Suprapubic skin (tissue), 4 donors: ENCODE results near the gene STXBP5. TPM values are rescaled to one million over a fixed set of nuclear protein-coding genes. Genes with fewer than 3 reads are reported as not detected.

Source experiments
- DNase-seq, 2 donors: peaks; one replicate each; pipeline ENCODE4 v3.0.0-alpha.2; 2019; ENCODE audit warnings: low spot score in 2 of 2
- H3K27ac ChIP-seq: fragments of 200-600 bp; sonication (generic); one replicate; pipeline ENCODE4 v1.5.1; 2019
- H3K27me3 ChIP-seq: fragments of 200-600 bp; sonication (generic); one replicate; pipeline ENCODE4 v1.5.1; 2019
- H3K36me3 ChIP-seq: fragments of 200-600 bp; sonication (generic); one replicate; pipeline ENCODE4 v1.5.1; 2019
- H3K4me1 ChIP-seq: fragments of 200-600 bp; sonication (generic); one replicate; pipeline ENCODE4 v1.5.1; 2019
- H3K4me3 ChIP-seq: fragments of 200-600 bp; sonication (generic); one replicate; pipeline ENCODE4 v1.5.1; 2019; ENCODE audit warnings: mild to moderate bottlenecking
- H3K9me3 ChIP-seq: fragments of 200-600 bp; sonication (generic); one replicate; pipeline ENCODE4 v1.5.1; 2019
- CTCF ChIP-seq, 2 donors: fragments of 200-600 bp in 1 of 2; fragments of 450-650 bp in 1 of 2; sonication (generic) in 1 of 2; IDR thresholded peaks; one replicate each; pipeline ENCODE4 v1.5.1; 2016 to 2019; ENCODE audit warnings: antibody characterized with exemption in 2 of 2, mild to moderate bottlenecking in 1 of 2, moderate library complexity in 1 of 2
- EP300 ChIP-seq: sonication (generic); formaldehyde crosslinking; IDR thresholded peaks from one replicate; pipeline ENCODE4 v1.6.1; 2017; ENCODE audit warnings: antibody characterized with exemption
- POLR2A ChIP-seq, 2 donors: fragments of 450-650 bp; IDR thresholded peaks; one replicate each; pipeline ENCODE4 v1.6.1; 2017; ENCODE audit warnings: antibody characterized with exemption in 2 of 2, mild to moderate bottlenecking in 2 of 2, moderate library complexity in 2 of 2
- POLR2AphosphoS5 ChIP-seq, 3 donors: sonication (generic); formaldehyde crosslinking; IDR thresholded peaks; one replicate each; pipeline ENCODE4 v1.6.1; 2017; ENCODE audit warnings: antibody characterized with exemption in 3 of 3
- WGBS: methylation state at CpG from one replicate; pipeline ENCODE4 v1.1.5; 2018; 5-methylcytosine and 5-hydroxymethylcytosine counted together
- total RNA-seq, 4 donors: library from RNA; depleted of rRNA; stranded (reverse); fragments of >200 nt; gene quantifications; one replicate each; pipeline ENCODE4 v1.1.0, GENCODE V29; 2016

The STXBP5 gene
- total RNA-seq, 4 donors from 2014 or later, result 55.0 to 65.5 (median 60.3) TPM

DNA sequence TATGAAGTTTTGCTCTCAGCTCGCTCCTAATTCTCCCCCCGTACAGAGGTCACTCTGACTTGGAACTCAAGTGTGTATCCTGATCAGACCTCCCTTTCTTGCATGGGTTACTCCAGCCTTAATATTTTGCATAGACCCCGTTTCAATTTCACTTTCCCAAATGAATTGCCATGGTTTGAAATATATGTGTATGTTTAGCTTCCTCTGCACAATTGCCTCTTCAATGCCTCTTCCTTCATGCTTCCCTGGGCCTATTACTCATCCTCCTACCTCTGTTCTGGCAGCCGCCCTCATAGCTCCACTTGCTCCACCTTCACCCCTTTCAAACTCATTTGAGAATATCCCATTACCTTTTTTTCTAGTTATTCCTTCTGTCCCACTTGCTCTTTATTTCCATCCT lies 214.3 kb downstream of the STXBP5 start:
- no peaks in the 10 kb centered on the region for H3K27me3 ChIP-seq
- no peaks in the 10 kb centered on the region for H3K36me3 ChIP-seq
- DNase-seq, result no peak
- no peak overlapping the region for H3K4me3 ChIP-seq
- H3K9me3 ChIP-seq, result no peaks in the 10 kb centered on the region
- no peaks in the 10 kb centered on the region for H3K4me1 ChIP-seq
- 83% methylated on average over 4 of the region's 4 CpGs for WGBS
- TF ChIP-seq POLR2AphosphoS5 (IDR thresholded peaks at IDR 0.05) (no peak), EP300 (no peak), CTCF (IDR thresholded peaks at IDR 0.05) (no peak)
- H3K27ac ChIP-seq, result no peak overlapping the region

GRCh38 chr6:147421903-147422302 lies 217.7 kb downstream of the STXBP5 start:
- Histone ChIP-seq H3K27me3 (no peaks in the 10 kb centered on the region), H3K4me3 (no peak overlapping the region), H3K36me3 (no peaks in the 10 kb centered on the region), H3K9me3 (no peaks in the 10 kb centered on the region), H3K27ac (no peak overlapping the region), H3K4me1 (no peaks in the 10 kb centered on the region)
- no peak for DNase-seq
- no peak for TF ChIP-seq POLR2A (IDR thresholded peaks at IDR 0.05)
- no peak for TF ChIP-seq POLR2AphosphoS5 (IDR thresholded peaks at IDR 0.05)
- no peak for TF ChIP-seq CTCF (IDR thresholded peaks at IDR 0.05)
- no peak for TF ChIP-seq EP300

DNA sequence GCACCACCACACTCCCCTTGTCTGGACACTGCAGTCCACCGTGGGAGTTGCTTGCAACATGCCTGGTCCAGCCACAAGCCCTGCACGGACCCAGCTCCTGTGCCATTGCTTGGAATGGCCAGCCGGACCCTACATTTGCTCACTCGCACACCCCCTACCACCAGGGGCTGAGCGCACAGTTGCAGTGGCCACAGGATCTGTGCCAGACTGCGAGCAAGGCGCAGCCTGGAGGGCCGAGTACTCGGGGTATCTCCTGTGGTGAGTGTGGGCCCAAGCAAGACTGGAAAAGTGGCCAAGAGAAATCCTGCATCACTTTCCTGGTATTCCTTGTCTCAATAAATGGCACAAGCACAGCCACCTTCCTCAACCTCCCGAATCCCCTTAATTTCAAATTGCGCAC lies 218.9 kb downstream of the STXBP5 start:
- no peak for DNase-seq
- WGBS, result 90% methylated on average over 11 of the region's 11 CpGs
- H3K27ac ChIP-seq, result no peak overlapping the region
- no peak overlapping the region for H3K4me3 ChIP-seq
- no peaks in the 10 kb centered on the region for H3K9me3 ChIP-seq
- no peaks in the 10 kb centered on the region for H3K27me3 ChIP-seq
- no peaks in the 10 kb centered on the region for H3K36me3 ChIP-seq
- TF ChIP-seq POLR2AphosphoS5 (IDR thresholded peaks at IDR 0.05) (no peak), CTCF (IDR thresholded peaks at IDR 0.05) (no peak), EP300 (no peak), POLR2A (IDR thresholded peaks at IDR 0.05) (no peak)
- H3K4me1 ChIP-seq, result no peaks in the 10 kb centered on the region

GRCh38 chr6:147429794-147430193 lies 225.6 kb downstream of the STXBP5 start:
- Histone ChIP-seq H3K9me3 (no peaks in the 10 kb centered on the region), H3K4me1 (peaks cover 2% of the 10 kb centered on the region), H3K4me3 (no peak overlapping the region), H3K27me3 (no peaks in the 10 kb centered on the region), H3K27ac (no peak overlapping the region), H3K36me3 (no peaks in the 10 kb centered on the region)
- TF ChIP-seq EP300 (no peak), POLR2AphosphoS5 (IDR thresholded peaks at IDR 0.05) (no peak), CTCF (IDR thresholded peaks at IDR 0.05) (no peak), POLR2A (IDR thresholded peaks at IDR 0.05) (no peak)
- 47% methylated on average over 3 of the region's 3 CpGs for WGBS
- no peak for DNase-seq

GRCh38 chr6:147430811-147431210 lies 226.6 kb downstream of the STXBP5 start:
- Histone ChIP-seq H3K4me3 (no peak overlapping the region), H3K36me3 (no peaks in the 10 kb centered on the region), H3K27me3 (no peaks in the 10 kb centered on the region), H3K9me3 (no peaks in the 10 kb centered on the region), H3K27ac (no peak overlapping the region), H3K4me1 (peaks cover 9% of the 10 kb centered on the region)
- DNase-seq, result no peak
- WGBS, result 63% methylated on average over 2 of the region's 2 CpGs
- TF ChIP-seq POLR2A (IDR thresholded peaks at IDR 0.05) (no peak), POLR2AphosphoS5 (IDR thresholded peaks at IDR 0.05) (no peak), CTCF (IDR thresholded peaks at IDR 0.05) (no peak), EP300 (no peak)
